Subcutaneous abdominal adipose tissue (tissue), 5 donors: ENCODE results near the gene FBXL2.
A peak's percentile ranks its signal among the peaks of the same experiment; 100 is the strongest.
"Not testable (repeated sequence)": the region's sequence is repeated elsewhere in the genome, so short reads cannot be mapped to it uniquely, and the experiment has no call there.

Experiments used
- H3K27ac ChIP-seq: one replicate; pipeline ENCODE4 v1.7.0; 2013; ENCODE audit warnings: low read depth, mild to moderate bottlenecking, inconsistent platforms, low read length, moderate library complexity
- H3K27me3 ChIP-seq, 5 donors: one replicate each; pipeline ENCODE4 v1.7.0; 2013; ENCODE audit warnings: low read length in 5 of 5, inconsistent platforms in 1 of 5; ENCODE audit not compliant: control insufficient read depth in 5 of 5, insufficient read depth in 4 of 5
- H3K36me3 ChIP-seq, 5 donors: one replicate each; pipeline ENCODE4 v1.7.0; 2013; ENCODE audit warnings: low read length in 5 of 5; ENCODE audit not compliant: control insufficient read depth in 5 of 5, insufficient read depth in 5 of 5
- H3K4me1 ChIP-seq, 5 donors: one replicate each; pipeline ENCODE4 v1.7.0; 2013; ENCODE audit warnings: low read length in 5 of 5, mild to moderate bottlenecking in 3 of 5, moderate library complexity in 1 of 5; ENCODE audit not compliant: control insufficient read depth in 5 of 5, insufficient read depth in 5 of 5
- H3K4me3 ChIP-seq, 5 donors: one replicate each; pipeline ENCODE4 v1.7.0; 2013; ENCODE audit warnings: low read length in 5 of 5, low read depth in 1 of 5
- H3K9ac ChIP-seq, 5 donors: one replicate each; pipeline ENCODE4 v1.7.0; 2013; ENCODE audit warnings: low read length in 5 of 5, mild to moderate bottlenecking in 4 of 5, moderate library complexity in 3 of 5
- H3K9me3 ChIP-seq, 5 donors: one replicate each; pipeline ENCODE4 v1.7.0; 2013; ENCODE audit warnings: low read length in 5 of 5; ENCODE audit not compliant: control insufficient read depth in 5 of 5
- donor health status: healthy.
- donor health status: healthy.
- donor health status: healthy.
- donor health status: healthy.
- donor health status: healthy.

FBXL2 gene

GRCh38 chr3:33424606-33425452 lies 147.6 kb downstream of the FBXL2 start:
- Histone ChIP-seq H3K9me3 (no peaks in the 10 kb centered on the region), H3K9ac (peak overlapping the region in 1 of 5 donors; percentile 4), H3K27me3 (no peaks in the 10 kb centered on the region), H3K4me1 (peaks cover 0 to 15% (median 6%) of the 10 kb centered on the region in 5 donors), H3K27ac (no peak overlapping the region), H3K36me3 (peaks cover 9 to 20% (median 13%) of the 10 kb centered on the region in 5 donors), H3K4me3 (no peak overlapping the region)

GRCh38 chr3:33425453-33425852 lies 148.2 kb downstream of the FBXL2 start:
- Histone ChIP-seq H3K9ac (no peak overlapping the region), H3K4me1 (peaks cover 0 to 21% (median 11%) of the 10 kb centered on the region in 5 donors), H3K27me3 (no peaks in the 10 kb centered on the region), H3K36me3 (peaks cover 9 to 20% (median 11%) of the 10 kb centered on the region in 5 donors), H3K9me3 (no peaks in the 10 kb centered on the region), H3K4me3 (no peak overlapping the region), H3K27ac (no peak overlapping the region)

- H3K4me1 ChIP-seq: peaks cover 0 to 24% (median 13%) of the 10 kb centered on the region in 5 donors
- H3K9me3 ChIP-seq: no peaks in the 10 kb centered on the region
Measured at GRCh38 chr3:33426068-33426467, 148.8 kb downstream of the FBXL2 start.

GRCh38 chr3:33426630-33427317 lies 149.5 kb downstream of the FBXL2 start:
- Histone ChIP-seq H3K27me3 (no peaks in the 10 kb centered on the region), H3K4me3 (no peak overlapping the region)

More at GRCh38 chr3:33426068-33426467, 148.8 kb downstream of the FBXL2 start:
- H3K27ac ChIP-seq: no peak overlapping the region
- H3K9ac ChIP-seq: no peak overlapping the region
- H3K4me3 ChIP-seq: no peak overlapping the region
- no peaks in the 10 kb centered on the region for H3K27me3 ChIP-seq
- H3K36me3 ChIP-seq: peaks cover 7 to 14% (median 10%) of the 10 kb centered on the region in 5 donors

GRCh38 chr3:33428734-33429133 lies 151.5 kb downstream of the FBXL2 start:
- peak overlapping the region; percentile 19 for H3K27ac ChIP-seq

More at GRCh38 chr3:33426630-33427317, 149.5 kb downstream of the FBXL2 start:
- peaks cover 0 to 29% (median 14%) of the 10 kb centered on the region in 5 donors for H3K4me1 ChIP-seq
- peaks cover 3 to 10% (median 6%) of the 10 kb centered on the region in 5 donors for H3K36me3 ChIP-seq
- H3K9ac ChIP-seq: no peak overlapping the region
- H3K27ac ChIP-seq: no peak overlapping the region
- H3K9me3 ChIP-seq: no peaks in the 10 kb centered on the region

GRCh38 chr3:33429306-33429705 lies 152.1 kb downstream of the FBXL2 start:
- H3K4me3 ChIP-seq, H3K36me3 ChIP-seq, H3K9me3 ChIP-seq, H3K9ac ChIP-seq, H3K27me3 ChIP-seq: not testable (repeated sequence)
- peak overlapping the region; percentile 19 for H3K27ac ChIP-seq
- H3K4me1 ChIP-seq: peaks cover 0 to 36% (median 22%) of the 10 kb centered on the region in 5 donors

More at GRCh38 chr3:33428734-33429133, 151.5 kb downstream of the FBXL2 start:
- Histone ChIP-seq H3K36me3 (peaks cover 0 to 5% (median 3%) of the 10 kb centered on the region in 5 donors), H3K9ac (peak overlapping the region in 1 of 5 donors; percentile 44), H3K4me3 (no peak overlapping the region), H3K9me3 (no peaks in the 10 kb centered on the region), H3K4me1 (peaks cover 0 to 35% (median 22%) of the 10 kb centered on the region in 5 donors), H3K27me3 (no peaks in the 10 kb centered on the region)

- H3K9me3 ChIP-seq: no peaks in the 10 kb centered on the region
- peak overlapping the region; percentile 52 for H3K27ac ChIP-seq
- H3K4me1 ChIP-seq: peaks cover 0 to 39% (median 22%) of the 10 kb centered on the region in 5 donors
- H3K27me3 ChIP-seq: no peaks in the 10 kb centered on the region
- H3K36me3 ChIP-seq: no peaks in the 10 kb centered on the region
- H3K4me3 ChIP-seq: no peak overlapping the region
- H3K9ac ChIP-seq: peak overlapping the region in 1 of 5 donors; percentile 24
Measured at GRCh38 chr3:33430061-33430460, 152.8 kb downstream of the FBXL2 start.

GRCh38 chr3:33430571-33430970 lies 153.3 kb downstream of the FBXL2 start:
- H3K9ac ChIP-seq: no peak overlapping the region
- H3K4me3 ChIP-seq: no peak overlapping the region
- H3K4me1 ChIP-seq: peaks cover 0 to 39% (median 22%) of the 10 kb centered on the region in 5 donors
- no peaks in the 10 kb centered on the region for H3K27me3 ChIP-seq
- no peaks in the 10 kb centered on the region for H3K36me3 ChIP-seq
- H3K9me3 ChIP-seq: no peaks in the 10 kb centered on the region
- H3K27ac ChIP-seq: peak overlapping the region; percentile 52

- Histone ChIP-seq H3K27ac (peak overlapping the region; percentile 52), H3K9ac (no peak overlapping the region), H3K4me3 (no peak overlapping the region), H3K9me3 (no peaks in the 10 kb centered on the region), H3K4me1 (peaks cover 2 to 57% (median 44%) of the 10 kb centered on the region in 5 donors), H3K27me3 (no peaks in the 10 kb centered on the region), H3K36me3 (no peaks in the 10 kb centered on the region)
Measured at GRCh38 chr3:33433843-33434242, 156.6 kb downstream of the FBXL2 start.
